NCI-H524 (cell line): ENCODE data around the gene ADAM17.

ENCODE experiments used
- DNase-seq, 2 experiments: peaks; one replicate each; lab custom pipeline; 2025; lab: John Stamatoyannopoulos, UW

ADAM17 gene

DNA sequence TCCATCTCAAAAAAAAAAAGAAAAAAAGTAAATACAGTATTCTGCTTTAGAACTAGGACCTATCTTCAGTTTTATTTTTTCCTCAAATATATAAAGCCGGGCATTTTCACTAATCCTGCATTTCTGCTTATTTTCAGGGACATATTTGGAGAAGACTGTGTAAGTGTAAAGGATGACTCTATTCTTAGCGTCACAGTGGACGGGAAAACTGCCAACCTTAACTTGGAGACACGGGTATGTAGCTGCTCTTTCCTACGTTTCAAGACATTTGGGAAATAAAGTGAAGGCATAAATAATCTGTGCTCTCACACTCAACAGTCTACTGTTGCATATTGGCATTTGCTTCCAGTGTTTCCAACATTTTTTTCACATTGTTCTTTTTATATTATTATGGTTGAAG lies 84.4 kb downstream of the ADAM17 start:
- DNase-seq: no peak

DNA sequence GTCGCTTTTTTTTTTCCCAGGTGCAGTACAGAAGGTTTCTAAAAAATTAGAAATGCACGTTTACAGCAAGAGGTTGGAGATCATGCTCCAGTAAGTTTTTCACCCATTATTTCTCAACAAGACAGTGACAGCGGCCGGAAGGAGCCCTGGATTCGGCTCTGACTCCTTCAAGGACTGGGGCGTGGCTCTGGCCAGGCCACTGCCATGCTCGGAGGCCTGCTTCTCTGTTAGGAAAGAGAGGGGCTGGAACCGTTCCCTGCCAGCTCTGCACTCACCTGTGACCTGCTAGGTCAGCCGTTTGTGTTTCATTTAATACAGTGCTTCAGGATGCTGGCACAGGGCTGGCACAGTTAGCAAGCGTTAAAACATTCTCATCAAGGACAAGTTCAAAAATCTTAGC lies 87.9 kb downstream of the ADAM17 start:
- no peak for DNase-seq

DNA sequence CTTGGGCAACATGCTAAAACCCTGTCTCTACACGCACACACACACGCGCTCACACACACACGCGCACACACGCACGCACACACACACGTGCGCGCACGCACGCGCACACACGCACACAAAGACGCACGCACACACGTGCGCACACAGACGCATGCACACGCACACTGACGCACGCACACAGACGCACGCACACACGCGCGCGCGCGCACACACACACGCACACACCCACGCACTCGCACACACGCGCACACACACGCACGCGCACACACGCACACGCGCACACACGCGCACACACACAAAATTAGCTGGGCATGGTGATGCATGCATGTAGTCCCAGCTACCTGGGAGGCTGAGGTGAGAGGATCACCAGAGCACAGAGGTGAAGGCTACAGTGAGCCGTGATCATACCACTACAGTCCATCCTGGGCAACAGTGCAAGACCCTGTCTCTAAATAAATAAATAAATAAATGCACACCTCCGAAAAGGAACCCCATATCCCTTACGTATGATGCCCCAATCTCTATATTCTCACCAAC lies 89.4 kb downstream of the ADAM17 start:
- DNase-seq: no peak

DNA sequence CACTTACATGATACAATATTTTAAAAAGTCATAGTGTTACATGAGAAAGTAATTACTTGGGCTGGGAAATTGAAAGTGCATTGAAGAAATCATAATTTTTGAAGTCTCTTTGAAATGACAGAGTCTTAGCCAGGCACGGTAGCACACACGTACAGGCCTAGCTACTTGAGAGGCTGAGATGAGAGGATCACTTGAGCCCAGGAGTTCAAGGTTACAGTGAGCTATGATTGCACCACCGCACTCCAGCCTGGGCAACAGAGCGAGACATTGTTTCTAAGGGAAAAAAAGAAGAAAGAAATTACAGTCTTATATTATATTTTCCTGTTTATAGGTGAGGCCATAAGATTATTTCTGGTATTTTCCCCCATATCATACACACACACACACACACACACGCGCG lies 90.5 kb downstream of the ADAM17 start:
- no peak for DNase-seq

DNA sequence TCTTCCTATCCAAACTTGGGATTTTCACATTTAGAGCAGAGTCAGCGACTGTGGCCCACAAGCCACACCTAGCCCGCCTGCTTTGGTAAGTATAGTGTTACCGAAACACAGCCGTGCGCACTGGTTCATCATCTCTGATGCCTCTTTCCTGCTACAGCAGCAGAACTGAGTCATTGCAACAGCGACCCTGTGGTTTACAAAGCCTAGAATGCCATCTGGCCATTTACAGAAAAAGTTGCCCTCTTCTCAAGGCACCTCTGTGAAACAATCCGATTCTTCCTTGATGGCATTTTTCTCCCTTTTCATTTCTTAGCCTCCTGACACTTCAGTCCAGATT lies 92.0 kb downstream of the ADAM17 start:
- no peak for DNase-seq

DNA sequence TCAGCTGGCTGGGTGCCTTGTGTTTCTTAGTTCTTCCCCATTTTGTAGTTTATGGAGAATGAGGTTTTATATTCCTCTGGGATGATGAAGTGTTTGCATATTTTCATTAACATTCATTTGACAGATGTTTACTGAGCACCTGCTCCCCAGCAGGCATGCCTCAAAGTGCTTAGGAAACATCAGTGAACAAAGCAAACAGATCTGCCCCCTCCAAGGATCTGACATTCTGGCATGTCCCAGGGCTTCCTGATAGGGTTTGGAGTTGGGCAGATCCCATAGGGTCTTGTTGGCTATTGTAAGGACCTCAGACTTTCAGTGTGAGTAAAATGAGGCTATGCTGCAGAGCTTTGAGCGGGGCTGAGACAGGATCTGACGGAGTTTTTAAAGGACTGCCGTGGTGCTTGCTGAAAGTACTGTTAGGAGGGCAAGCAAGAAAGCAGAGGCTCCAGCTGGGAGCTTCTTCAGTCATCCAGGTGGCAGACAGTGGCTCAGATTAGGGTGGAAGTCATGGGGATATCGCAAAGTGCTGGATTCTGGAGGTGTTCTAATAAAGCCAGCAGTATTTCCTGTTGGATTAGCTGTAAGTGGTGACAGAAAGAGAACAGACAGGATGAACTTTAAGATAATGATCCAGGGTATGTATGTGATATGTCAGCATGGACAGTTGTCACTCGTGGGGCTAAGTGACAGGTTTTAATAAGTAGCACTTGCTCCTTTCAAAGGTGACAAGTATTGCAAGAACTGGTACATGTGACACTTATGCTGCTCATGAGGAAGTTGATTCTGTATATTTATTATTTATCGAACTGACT lies 92.5 kb downstream of the ADAM17 start:
- DNase-seq: peak in 1 of 2 experiments; percentile 53

DNA sequence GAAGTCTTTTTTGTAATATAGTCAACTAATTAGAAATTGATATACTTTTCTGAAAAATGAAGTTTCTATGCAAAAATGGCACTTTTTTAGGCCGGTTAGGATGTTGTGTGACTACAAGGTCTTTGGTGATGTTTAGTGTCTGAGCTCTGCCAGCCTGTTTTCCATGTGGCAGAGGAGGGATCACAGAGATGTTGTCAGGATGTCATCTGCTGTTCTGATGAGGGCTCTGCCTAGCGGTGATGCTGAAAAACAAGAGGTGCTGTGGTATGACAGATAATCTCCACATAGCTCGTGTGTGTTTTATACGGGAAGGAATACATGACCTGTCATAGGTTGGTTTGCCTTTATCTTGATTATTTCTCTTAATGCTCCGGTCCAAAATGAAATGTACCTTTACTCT lies 93.3 kb downstream of the ADAM17 start:
- peak in 1 of 2 experiments; percentile 54 for DNase-seq

DNA sequence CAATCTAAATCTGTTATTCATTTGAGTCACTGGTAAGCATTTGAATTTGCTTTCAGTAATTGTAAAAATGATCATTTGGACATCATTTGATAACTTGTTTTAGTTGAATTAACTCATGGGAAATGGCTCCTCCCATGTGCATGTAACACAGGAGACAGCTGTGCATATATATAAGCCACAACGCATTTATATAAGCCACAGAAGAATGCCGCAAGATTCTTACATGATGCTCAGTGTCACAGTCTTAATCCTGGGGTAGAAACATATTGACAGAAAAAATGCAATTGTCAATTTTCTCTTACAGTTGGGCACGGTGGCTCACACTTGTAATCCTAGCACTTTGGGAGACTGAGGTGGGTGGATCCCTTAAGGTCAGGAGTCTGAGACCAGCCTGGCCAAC lies 94.6 kb downstream of the ADAM17 start:
- DNase-seq: no peak

DNA sequence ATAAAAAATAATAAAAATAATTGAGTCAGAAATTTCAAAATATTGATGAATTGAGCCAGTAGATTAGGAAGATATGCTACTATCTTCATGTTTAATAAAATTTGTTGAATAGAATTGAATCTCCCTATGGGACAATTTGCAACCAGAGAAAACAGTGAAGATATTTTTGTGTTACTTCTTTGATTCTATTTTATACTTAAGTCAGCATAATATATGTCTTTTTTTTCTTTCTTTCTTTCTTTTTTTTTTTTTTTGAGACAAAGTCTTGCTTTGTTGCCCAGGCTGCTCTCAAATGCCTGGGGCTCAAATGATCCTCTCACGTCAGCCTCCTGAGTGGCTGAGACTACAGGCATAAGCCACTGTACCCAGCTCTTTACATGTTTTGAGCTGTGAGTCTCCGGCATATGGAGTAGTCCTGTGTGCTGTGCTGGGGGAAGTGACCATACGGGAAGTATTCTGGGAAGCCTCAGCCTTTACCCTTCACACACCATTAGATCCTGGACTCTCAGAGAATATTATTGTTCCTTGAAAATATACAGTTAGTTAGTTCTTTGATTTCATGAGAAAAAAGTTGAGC lies 95.1 kb downstream of the ADAM17 start:
- no peak for DNase-seq

DNA sequence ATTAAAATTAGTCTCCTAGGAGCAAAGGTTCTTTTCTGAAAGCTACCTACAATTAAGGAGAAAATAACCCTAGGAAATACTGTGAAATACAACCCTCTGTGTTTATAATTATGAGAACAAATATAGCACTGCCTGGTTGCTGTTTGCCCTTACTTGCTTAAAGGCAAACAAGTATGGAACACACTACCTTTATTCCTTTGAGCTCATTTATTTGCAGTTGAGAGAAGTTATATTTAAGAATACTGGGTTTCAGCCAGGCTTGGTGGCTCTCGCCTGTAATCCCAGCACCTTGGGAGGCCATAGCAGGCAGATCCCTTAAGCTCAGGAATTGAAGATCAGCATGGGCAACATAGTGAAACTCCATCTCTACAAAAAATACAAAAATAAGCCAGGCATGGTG lies 104.4 kb downstream of the ADAM17 start:
- DNase-seq: no peak

DNA sequence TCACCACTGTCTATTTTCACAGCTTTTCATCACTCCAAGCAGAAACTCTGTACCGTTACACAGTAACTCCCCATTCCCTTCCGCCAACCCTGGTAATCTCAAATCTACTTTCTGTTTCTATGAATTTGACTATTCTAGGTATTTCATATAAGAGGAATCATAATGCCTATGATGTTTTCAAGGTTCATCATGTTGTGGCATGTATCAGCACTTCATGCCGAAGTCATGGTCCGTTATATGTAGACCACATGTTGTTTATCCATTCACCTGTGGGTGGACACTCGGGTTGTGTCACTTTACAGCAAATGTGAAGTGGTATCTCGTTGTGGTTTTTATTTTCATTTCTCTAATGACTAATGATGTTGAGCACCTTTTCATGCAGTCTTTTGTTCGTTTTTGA lies 110.5 kb downstream of the ADAM17 start:
- DNase-seq: no peak

DNA sequence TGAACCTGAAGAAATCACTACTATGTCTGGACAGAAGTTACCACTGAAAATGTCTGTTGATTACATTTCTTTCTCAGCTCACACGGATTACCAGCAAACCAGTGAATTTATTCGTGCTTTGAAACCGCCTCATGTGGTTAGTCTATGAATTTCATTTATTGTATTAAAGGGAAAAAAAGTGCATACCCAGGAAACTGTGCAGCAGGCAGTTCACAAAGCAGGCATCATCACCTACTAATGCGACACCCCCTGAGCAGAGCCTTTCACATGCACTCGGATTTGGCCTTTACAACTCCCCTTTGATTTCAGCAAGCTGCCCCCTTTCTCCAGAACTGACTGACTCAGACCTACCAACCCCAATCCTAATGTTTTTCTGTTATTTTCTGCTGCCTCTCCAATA lies 112.1 kb downstream of the ADAM17 start:
- DNase-seq: no peak

DNA sequence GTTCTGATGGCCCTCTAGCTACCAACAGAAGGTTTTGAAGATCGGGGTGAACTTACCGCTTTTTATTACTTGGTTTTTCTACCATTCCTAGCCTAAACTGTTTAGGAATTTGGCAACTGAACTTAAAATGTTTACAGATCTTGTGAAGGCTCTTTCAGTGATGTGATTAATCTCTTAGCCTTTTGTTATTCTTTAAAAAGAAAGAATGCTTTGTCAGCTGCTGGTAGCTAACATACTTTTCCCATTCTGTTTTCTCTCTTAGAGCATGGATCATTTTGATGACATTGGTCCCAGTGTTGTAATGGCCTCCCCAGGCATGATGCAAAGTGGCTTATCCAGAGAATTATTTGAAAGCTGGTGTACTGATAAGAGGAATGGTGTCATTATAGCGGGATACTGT lies 114.1 kb downstream of the ADAM17 start:
- DNase-seq: no peak

DNA sequence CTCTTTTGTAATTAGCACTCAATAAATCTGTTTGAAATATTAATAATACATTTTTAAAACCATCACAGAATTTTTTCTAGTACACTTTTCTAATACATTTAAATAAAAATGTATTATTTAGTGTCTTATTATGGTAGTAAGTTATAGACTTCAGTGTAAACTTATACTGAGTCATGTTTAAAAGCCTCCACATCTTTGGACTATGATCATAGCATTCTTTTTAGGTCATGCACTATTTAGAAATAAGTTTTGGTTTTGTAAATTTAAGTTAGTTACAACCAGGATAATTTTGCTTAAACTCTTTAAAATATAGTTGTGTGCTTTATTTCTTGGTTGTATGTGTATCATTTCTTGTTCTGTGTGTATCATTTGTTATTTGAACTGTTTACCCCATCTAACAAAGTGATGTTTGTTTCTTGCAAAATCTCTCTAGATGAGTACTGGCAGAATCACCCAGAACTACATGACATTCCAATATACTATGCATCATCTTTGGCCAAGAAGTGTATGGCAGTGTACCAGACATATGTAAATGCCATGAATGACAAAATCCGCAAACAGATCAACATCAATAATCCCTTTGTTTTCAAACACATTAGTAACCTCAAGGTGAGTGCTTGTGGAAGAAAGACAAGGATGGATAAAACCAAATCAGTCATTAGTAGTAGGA lies 115.4 kb downstream of the ADAM17 start:
- DNase-seq: no peak

DNA sequence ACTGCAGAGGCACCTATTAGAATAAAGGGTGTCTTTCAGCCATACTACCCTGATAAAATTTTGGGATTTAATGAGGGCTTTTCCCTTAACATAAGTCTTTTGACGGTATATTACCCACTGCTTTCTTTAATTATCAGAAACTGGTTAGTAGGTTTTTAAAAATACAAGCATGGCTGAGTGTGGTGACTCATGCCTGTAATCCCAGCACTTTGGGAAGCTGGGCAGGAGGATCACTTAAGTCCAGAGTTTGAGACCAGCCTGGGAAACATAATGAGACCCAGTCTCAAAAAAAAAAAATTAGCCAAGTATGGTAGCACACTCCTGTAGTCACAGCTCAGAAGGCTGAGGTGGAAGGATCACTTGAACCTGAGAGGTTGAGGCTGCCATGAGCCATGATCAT lies 116.1 kb downstream of the ADAM17 start:
- no peak for DNase-seq
